NCI-H524 treated with DMSO at 0.1 percent for 48 hours (cell line): ENCODE data around the gene TMEM233.

ENCODE experiments used
- DNase-seq: peaks from one replicate; lab custom pipeline; 2025; lab: John Stamatoyannopoulos, UW

TMEM233 gene

GRCh38 chr12:119681728-119682638 is 88.4 kb downstream of the TMEM233 start:
- DNase-seq = no peak

GRCh38 chr12:119682639-119683252 is 89.2 kb downstream of the TMEM233 start:
- no peak for DNase-seq

GRCh38 chr12:119683413-119683812 is 89.8 kb downstream of the TMEM233 start:
- DNase-seq = no peak

GRCh38 chr12:119683816-119684215 is 90.2 kb downstream of the TMEM233 start:
- DNase-seq = no peak

- no peak for DNase-seq
These were observed 91.3 kb downstream of the TMEM233 start for GRCh38 chr12:119684711-119685369.

GRCh38 chr12:119685375-119685774 is 91.8 kb downstream of the TMEM233 start:
- no peak for DNase-seq

- DNase-seq = no peak
These were observed 92.8 kb downstream of the TMEM233 start for GRCh38 chr12:119686355-119686754.

GRCh38 chr12:119686776-119687175 is 93.2 kb downstream of the TMEM233 start:
- DNase-seq = no peak

- no peak for DNase-seq
These were observed 93.8 kb downstream of the TMEM233 start for GRCh38 chr12:119687406-119687805.

GRCh38 chr12:119687879-119688278 is 94.3 kb downstream of the TMEM233 start:
- no peak for DNase-seq

- DNase-seq = no peak
These were observed 96.4 kb downstream of the TMEM233 start for GRCh38 chr12:119689935-119690500.

GRCh38 chr12:119691202-119691810 is 97.7 kb downstream of the TMEM233 start:
- no peak for DNase-seq

- DNase-seq = peak; percentile 87
These were observed 98.8 kb downstream of the TMEM233 start for GRCh38 chr12:119692410-119692809.
